ENCODE data around the gene RNF26.

RNF26 gene

DNA sequence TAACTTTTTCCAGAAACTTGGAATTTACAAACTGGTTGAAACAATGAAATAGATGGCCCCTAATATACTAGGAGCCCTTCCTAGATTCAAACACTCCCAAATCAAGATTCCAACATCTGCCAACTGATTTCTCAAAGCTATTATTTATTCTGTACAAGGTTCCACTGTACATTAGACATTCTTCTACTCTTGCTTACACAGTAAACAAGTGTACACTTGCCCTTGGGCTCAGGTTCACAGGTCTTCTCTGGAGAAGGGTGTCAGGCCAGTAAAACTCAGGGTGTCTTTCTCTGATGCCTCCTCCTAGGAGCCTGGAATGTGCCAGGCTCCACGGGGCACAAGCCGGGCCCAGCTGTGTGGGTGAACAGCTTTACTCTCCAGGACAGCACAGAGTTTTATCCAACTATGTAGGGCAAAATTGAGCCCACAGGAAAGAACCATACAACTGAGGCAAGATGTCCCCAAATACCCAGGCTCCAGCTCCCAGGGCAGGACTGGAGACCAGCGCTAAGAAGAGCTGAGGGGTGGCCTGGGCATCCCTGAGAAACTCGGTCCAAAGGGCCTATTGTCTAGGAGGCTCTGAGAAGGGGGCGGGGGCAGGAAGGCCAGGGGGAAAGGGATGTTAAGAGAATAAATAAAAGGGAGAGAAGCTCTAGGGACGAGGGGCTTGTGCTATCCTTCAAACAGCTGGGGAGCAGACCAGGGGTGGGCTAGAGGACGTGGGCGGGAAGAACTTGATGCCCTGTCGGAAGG, 20.9 kb downstream of the RNF26 start:
- no peak for DNase-seq (ENCODE audit: low read depth, low spot score)

DNA sequence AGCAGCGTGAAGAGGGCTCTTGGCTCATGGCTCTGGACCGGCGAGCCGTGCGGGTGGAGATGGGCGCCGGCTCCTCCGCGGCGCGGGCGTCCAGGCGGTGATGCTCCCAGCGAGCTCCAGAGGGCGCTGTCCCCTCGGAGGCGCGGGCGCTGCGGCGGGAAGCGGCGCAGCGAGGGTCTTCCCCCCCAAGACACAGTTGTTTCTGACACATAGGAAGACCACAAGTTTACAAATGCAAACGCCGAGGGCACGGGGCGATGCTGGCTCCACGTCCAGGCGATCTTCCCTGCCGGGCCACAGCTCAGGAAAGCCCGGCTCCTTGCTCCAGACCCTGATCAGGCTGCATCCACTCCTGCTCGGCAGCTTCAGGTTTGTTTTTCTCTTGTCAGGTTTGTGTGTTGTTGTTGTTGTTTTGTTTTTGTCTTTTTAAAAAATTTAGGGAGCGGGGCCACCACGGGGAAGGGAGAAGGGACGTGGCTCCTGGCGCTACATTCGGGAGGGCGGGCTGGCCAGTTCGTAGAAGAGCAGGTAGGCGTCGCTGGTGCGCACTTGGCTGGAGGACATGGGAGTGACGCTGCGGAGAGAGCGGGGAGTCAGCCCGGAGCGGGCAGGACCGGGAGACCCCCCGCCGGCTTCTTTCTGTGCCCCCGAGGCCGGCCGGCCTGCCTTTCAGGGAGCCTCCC, 22.2 kb downstream of the RNF26 start:
- DNase-seq (ENCODE audit: low read depth, low spot score), result peak; percentile 47

DNA sequence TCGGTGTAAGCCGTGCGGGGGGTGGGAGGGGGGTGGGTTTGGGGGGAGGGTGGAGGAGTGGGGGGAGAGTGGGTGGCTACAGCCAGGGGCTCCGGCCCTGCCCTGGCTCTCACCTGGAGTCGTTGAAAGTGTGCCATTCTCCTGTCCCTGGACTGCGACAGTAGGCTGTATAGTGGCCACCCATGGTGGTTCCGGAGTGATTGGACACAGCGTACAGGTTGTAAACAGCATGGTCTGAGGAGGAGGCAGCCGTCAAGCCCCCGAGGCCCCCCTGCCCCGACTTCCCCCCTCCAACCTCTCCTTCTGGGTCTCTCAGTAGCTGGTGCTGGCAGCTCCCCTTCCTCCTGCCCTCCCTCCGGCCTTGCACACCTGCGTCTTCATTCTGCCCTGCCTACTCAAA, 22.7 kb downstream of the RNF26 start:
- no peak for DNase-seq (ENCODE audit: low read depth, low spot score)

DNA sequence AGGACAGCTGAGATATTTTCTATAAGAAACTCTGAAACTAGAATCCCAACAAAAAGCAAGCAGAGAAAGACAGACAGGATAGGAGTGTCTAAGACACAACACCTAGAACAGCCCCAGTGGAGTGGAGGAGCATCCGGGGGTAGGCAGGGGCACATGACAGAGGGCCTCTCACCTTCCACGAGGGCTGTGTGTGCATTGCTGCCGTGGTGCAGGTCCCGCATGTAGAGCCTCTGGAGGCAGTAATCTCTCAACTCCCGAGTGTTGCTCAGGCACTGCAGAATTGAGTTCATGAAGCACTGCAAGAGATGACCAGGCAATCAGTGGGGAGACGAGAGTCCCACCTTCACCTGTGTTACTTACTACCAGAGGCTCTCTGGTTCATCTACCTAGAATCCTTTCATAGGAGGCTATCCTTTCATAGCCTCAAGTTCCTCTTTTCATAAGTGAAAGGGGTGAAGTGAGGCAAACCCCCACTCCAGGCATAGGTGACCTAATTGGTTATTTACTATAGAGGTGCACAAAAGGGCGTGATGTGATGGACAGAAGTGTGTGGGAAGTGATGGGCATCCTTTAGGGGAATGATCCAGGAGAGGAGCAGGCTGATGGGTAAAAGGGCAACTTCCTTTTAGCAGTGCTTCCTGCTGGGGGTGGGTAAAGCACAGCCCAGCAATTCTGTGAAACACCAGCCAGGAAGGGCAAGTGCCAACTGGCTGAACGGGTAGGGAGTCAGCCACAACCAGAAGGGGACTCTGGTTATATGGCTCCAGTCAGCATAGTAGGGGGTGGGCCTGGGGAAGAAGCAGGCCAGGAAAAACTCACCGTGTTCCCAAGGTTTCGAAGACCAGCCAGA, 25.3 kb downstream of the RNF26 start:
- DNase-seq (ENCODE audit: low read depth, low spot score), result no peak

DNA sequence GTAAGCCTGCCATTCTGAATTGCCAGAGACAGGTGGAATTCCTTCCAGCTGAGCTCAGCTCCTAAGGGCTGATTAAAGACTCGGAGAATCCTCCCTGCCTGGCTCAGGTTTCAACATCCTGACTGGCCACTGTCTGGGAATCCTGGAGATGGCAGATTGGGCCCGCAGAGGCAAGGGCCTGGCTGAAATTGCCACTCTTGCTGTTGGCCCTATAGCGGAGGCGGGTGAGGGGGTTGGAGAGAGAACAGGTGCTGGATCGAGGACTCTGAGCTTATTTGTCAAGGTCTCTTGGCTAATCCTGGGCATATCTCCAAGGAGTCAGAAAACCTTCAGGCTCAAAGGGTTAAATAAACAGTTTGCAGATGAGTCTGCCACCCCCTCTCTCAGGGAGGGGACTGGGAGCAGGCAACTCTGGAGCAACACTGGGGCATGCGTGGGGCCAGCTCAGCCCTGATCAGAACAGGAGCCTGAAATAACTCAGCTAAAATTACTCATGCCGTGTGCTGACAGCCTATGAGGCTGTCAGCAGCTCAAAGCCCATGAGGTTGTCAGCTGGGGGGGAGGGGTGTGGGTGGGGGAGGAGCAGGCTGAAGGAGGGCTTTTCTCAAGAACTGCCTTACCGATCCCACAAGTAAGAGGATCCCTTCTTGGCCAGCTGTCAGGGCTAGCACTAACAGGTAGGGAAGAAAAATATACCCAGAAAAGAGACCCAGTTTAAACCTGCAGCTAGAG, 26.9 kb downstream of the RNF26 start:
- no peak for DNase-seq (ENCODE audit: low read depth, low spot score)

DNA sequence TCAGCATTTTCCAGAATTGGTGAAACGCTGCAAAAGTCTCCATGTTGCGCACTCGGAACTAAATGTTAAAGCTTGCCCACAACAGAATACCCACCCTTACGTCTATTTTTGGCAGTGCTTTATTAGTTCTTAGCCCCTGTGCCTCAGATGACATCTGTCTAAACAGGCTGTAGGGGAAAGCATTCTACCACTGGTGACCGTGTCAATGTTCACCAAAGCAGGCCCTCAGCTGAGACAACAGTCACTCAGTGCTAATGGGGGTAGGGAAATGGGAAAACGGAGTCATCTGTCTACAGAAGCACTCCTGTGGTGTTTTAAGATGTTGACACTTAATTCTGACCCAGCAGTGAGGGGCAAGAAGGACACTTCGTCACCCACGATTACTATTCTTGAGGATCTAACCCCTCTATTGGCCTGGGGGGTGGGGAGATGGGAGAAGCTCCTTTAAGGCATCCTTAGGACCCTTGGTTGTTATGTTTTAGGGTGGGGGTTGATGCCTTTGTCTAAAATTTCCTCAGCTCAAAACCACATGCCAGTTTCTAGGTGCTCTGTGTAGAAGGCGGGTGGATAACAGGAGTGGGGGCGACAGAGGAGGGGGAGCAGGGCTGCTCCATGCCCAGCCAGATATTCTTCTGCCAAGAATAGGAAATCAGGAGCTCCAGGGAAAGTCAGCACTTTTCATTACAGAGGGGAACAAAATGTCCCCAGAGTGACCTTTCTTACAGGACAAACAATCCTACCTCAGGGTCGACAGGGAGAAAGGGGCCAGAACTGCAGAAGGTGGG, 27.8 kb downstream of the RNF26 start:
- DNase-seq (ENCODE audit: low read depth, low spot score), result no peak

DNA sequence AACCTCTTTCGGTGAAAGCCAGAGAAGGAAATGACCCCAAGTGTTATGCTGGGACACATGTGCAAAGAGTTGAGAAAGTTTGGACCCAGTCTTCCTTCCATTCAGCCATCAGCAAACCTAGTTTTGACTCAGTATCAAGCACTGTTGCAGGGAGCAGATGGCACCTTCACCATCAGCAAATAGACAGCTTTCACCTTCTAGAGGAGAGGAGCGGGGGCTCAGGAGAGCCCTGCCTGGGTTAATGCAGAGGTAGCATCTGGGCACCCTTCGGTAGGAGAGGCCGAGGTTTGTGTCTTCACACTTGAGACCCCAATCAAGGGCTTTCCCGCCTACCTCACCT, 28.4 kb downstream of the RNF26 start:
- DNase-seq (ENCODE audit: low read depth, low spot score), result no peak

DNA sequence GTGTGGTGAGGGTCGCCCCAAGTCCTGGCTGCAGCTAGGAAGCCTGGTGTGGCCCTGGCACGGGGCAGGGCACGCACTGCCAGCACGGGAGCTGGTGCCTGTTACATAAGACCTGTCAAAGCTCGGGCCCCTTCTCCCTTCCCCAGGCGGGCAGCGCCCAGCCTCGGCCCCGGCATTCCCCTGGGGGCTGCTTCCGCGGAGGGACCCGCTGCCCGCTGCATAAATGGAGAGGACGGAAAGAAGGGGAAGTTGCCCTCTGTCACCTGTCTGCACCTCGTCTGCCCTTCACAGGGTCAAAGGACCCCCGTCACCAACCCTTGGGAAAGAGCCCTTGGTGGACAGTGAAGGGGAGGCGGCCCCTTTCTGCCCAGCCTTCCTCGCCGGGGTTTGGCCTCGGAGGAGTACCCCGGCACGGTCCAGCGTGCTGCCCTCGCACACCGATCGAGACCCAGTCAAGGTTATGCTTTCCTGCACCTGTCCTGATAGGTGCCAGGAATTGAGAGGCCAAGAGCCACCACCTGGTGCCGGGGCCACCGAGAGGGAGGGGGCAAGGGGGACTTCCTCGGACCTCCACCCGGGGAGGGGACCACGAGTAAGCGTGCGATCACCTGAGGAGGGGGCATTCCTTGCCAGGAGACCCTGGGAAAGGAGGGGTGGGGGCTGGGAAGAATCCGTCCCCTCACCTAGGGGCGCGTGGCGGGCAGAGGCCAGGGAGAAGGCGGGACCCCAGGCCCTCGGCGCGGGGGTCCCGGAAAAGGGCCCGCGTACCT, 28.9 kb downstream of the RNF26 start:
- no peak for DNase-seq (ENCODE audit: low read depth, low spot score)

DNA sequence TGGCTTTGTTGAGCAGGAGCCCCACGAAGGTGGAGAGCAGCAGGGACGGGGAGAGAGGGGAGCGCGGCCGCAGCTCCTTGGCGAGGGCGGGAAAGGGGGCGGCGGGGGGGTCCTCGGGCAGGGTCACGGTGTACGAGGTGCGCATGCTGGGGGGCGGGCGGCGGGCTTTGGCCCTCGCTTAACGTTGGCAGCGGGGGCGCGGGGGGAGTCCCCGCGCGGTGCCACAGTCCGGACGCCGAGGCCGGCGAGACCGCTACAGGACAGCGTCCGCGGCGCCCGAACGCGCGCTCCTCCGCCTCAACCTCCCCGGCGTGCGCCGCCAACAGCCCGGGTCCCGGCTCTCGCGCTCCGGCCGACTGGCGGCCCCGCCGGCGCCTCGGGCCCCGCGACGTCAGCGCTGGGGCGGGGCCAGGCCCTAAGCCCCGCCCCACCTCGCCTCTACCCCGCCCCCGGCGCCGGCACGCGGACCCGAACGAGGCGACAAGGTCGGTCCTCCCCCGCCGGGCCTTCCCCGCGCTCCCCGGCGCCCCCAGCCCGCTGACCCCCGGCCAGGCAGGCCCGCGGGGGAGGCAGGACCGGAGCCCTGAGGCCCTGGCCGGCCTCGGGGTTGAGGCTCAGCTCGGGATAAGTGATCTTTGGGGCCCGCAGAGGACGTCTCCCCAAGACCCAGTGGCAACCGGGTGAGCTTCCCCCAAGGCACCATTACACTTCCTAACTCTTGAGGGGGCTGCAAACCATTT, 29.7 kb downstream of the RNF26 start:
- no peak for DNase-seq (ENCODE audit: low read depth, low spot score)

DNA sequence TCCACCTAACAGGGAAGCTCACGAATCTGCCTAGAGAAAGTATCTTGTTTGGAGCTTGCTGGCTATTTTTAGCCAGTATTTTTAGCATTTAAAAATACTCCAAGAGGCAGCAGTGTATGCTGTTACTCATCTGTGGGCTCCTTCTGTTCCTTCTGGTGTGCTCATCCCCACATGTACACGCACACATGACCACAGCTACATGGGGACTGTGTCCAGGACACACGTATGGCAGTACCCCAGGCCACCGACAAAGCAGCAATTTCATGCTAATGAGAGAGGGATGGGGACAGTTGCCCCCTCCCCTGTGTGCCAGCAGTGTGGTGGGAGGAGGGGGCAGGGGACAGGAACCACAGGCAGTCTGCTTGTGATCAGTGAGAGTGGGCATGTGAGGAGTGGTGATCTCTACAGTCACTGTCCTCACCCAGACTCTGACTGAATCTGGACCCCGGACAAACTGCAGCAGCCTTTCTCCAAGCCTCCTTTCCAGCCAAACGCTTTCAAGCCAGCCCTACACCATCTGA, 30.8 kb downstream of the RNF26 start:
- no peak for DNase-seq (ENCODE audit: low read depth, low spot score)

DNA sequence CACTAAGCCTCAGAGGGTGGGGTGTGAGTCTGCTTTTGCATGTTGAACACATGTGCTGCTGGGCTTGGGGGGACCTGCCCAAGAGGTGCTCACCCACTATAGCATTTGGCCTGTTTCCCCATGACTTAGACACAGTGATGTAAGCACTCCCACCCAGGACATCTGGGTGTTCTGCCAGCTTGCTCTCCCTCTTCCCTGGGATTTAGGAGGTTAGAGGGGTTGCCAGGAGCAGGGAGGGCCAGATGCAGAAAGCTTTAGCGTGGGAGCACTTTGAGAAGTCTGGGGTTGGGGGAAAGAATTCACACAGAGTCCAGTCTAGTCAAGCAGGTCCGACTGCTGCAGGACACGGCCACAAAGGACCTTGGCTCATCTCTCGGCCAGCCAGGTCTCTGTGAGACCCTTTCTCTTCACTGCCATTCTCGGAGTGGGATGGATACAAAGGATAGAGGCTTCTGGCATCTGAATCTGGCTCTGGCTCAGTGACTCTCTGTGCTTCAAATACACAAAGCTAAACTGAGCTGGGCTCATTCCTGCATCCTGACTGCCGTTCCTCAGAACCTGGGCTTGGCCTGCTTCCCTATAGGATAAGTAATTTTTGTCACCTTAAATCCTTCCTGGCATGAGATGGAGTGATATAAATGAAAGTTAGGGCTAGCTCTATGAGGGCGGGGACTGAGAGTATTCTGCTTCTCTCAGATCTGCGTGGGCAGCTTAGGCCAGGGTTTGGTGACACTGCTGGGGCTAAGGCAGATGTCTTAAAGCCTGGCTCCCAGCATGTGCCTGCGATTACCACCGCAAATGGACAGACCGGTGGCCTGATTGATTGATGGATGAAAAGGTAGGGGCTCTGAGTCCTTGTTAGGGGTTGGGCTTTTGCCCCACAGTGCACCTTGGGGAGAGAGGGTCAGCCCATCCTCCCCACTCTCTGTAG, 32.6 kb downstream of the RNF26 start:
- no peak for DNase-seq (ENCODE audit: low read depth, low spot score)

DNA sequence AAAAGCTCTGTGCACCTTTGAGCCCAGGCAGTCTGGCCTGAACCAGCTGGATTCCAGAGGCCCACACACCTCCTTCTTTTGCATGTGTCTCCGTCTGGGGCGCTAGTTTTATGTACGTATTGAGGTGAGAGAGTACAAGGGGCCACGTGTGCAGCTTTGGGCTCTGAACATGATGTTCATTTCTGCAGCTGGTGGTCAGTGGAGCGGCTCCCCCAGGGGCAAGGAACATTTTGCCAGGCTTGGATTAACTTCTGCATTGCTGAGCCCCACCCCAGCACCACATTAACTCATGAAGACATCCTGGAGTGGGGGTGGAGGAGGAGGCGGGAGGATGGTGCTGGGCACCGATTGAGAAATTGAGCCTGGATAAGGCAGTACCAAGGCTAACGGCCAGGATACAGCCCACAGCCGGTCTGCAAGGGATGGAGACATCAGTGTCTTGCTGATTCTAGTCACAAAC, 33.4 kb downstream of the RNF26 start:
- no peak for DNase-seq (ENCODE audit: low read depth, low spot score)

DNA sequence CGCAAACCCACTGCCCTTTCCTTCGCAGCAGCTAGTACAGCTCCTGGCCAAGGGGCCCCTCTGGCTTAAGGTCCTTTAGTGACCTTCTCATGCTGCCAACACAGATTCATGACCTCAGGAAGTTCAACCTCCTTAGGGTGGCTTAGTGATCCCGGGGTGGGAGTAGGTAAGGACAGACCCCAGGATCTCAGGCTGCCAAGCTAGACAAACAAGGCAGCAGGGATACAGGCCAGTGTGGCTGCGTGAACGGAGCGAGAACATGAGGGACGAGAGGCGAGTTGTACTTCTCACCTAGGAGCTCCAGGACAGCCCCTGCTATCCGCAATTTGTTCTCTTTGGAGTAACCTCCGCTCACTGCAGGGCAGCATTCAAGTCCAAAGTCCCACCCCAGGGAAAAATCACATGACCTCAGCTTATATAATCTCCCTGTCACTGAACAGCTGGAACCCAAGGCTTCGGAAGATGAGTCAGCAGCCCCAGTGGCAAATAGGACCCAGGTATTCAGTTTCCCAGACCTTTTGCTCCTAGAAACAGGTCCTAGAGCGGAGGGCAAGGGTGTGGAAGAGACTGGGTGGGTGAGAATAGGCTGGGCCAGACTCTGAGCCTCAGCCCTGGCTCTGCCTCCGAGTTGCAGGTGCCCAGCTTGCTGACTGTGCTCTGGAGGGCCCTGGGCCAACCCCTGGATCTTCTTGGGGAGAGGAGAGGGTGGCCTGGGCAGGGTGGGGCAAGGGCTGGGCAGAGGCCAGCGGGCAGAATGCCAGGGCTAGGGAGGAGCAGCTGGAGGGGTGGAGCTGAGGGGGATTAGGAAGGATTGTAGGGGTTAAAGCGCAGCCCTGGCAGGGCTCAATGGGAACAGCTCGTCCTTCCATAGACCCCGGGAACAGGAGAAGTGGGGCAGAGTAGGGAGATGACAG, 34.1 kb downstream of the RNF26 start:
- DNase-seq (ENCODE audit: low read depth, low spot score), result no peak

DNA sequence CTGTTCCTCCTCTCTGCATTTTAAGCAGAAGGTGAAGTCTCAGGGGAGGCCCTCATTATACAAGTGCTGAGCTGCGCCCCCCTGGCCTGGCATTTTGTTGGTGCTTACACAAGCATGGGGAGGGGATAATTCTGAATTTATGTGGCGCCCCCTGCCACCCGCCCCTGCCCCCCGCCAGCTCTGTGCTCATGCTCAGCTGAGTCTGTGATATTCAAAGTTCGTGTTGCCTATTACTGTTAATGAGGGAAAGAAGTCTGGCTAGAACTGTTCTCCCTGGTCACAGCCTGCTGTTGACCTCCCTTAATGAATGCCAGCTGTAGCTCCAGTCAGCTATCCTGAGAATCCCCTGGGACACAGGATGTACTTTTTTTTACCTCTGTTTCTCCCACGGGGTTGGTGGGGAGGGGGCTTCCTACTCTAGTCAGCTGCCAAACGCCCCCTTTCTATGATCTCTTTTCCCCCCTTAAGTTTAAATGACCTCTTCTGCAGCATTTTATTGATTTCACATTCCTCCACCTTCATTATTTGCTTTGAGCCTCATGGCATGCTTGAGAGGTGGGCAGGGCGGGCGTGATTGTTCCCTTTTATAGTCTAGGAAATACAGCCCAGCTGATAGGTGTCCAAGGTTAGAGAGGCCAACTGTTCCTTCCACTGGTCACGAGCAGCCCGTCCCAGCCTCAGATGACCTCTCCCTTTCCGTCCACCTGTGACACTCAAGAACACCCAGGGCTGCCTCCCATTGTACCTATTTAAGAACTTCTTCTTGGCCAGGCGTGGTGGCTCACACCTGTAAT, 35.0 kb downstream of the RNF26 start:
- DNase-seq (ENCODE audit: low read depth, low spot score), result no peak

DNA sequence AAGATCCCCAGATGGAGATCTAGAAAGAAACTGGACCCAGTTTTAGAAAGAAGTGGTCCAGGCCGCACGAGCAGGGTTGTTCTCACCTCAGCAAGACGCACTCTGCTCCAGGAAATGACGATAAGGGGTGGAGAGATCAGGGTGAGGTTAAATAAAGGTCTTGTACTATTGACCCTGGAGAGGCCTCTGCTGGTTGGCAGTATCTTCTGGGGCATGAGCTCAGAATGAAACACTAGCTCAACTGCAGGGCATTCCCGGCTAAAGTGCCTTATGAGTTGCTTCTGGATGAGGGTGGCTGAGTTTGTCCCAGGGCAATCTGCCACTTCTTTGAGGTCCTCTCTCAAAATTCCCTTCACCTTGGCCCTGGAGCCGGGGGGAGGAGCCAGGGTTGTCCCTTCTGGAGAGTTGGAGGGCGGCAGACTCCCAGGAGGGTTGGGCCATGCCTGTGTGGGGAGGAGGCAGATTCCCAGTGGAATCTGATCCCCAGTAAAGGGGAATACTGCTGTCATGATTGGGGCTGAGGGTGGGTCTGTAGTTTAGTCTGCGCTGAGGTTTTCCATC, 36.2 kb downstream of the RNF26 start:
- DNase-seq (ENCODE audit: low read depth, low spot score), result no peak

DNA sequence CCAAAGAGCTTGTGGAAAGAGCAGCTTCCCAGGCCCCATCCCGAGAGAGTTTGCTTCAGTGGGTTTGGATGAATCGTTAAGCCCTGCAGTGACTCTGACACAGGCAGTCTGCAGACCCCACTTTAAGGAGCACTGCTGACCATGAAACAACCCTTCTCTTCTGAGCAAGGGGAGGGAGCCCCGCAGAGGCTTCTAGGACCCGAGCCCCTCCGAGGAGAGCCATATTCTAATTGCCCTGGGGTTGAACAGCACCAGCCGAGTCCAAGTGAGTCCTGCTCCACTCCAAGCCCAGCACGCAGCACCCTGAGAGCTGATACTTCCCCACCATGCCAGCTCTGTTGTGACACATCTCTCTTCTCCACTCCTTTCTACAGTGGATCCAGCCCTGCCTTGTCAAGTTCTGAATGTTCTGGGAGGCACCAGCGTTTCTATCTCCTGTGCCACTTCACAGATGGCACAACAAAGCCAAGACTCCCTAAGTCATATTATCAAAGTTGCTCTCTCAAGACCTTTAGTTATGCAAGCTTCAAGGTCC, 36.8 kb downstream of the RNF26 start:
- DNase-seq (ENCODE audit: low read depth, low spot score), result no peak
